BLaER1 treated with 17β-estradiol and CSF1 and Interleukin-3, amounts not matched to agents 10 nM and 100 nM (cell line): ENCODE results near the gene GABBR2.
A peak's percentile ranks its signal among the peaks of the same experiment; 100 is the strongest.
"Not testable (repeated sequence)": the region's sequence is repeated elsewhere in the genome, so short reads cannot be mapped to it uniquely, and the experiment has no call there.

ENCODE experiments used
- H3K27ac ChIP-seq, 11 experiments: shearing (Covaris generic); formaldehyde crosslinking; 2 replicates each; pipeline ENCODE4 v1.8.1; 2022
- H3K27me3 ChIP-seq, 11 experiments: shearing (Covaris generic); formaldehyde crosslinking; 2 replicates each; pipeline ENCODE4 v1.8.1; 2022
- H3K36me3 ChIP-seq, 11 experiments: shearing (Covaris generic); formaldehyde crosslinking; 2 replicates each; pipeline ENCODE4 v1.8.1; 2022
- H3K4me1 ChIP-seq, 10 experiments: shearing (Covaris generic); formaldehyde crosslinking; 2 replicates each; pipeline ENCODE4 v1.8.1; 2022
- H3K4me2 ChIP-seq, 11 experiments: shearing (Covaris generic); formaldehyde crosslinking; 2 replicates each; pipeline ENCODE4 v1.8.1; 2022
- H3K4me3 ChIP-seq, 10 experiments: shearing (Covaris generic); formaldehyde crosslinking; 2 replicates each; pipeline ENCODE4 v1.8.1; 2022
- H3K9ac ChIP-seq, 11 experiments: shearing (Covaris generic); formaldehyde crosslinking; 2 replicates each; pipeline ENCODE4 v1.8.1; 2022
- H3K9me3 ChIP-seq, 11 experiments: shearing (Covaris generic); formaldehyde crosslinking; replicated peaks in 1 of 11; 2 replicates each; pipeline ENCODE4 v1.8.1; 2022
- H4K20me1 ChIP-seq, 11 experiments: shearing (Covaris generic); formaldehyde crosslinking; 2 replicates each; pipeline ENCODE4 v1.8.1; 2022
- Cebpa-rat ChIP-seq, 11 experiments: shearing (Covaris generic); IDR thresholded peaks; 2 replicates each; pipeline ENCODE4 v1.8.1; 2022

GABBR2 gene

DNA sequence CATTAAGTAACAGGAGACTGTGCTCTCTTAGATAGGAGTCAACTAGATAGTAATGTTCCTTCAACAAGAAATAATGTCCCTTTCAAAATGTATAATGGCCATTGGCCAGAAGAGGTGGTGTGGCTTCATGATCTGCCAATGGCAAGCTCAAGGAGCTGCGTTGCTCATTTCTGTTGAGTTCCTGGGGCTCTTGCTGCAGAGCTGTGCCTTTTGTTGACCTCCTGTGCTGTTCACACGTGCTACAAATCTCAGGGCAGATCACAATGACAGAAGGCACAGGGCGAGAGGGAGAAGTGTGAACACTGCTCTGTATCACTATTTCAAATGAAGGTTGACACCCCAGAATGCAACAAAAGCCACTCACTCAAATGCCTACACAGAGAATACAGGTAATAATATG, 437.3 kb downstream of the GABBR2 start:
- no peaks in the 10 kb centered on the region for H3K36me3 ChIP-seq
- H3K9me3 ChIP-seq, result no peaks in the 10 kb centered on the region
- peaks cover 0 to 7% (median 0%) of the 10 kb centered on the region in 11 experiments; a peak in 5 of 22 replicates for H3K27me3 ChIP-seq
- peaks cover 0 to 4% (median 0%) of the 10 kb centered on the region in 10 experiments; a peak in 2 of 20 replicates for H3K4me1 ChIP-seq
- no peak for TF ChIP-seq Cebpa-rat (IDR thresholded peaks at IDR 0.05)
- H3K27ac ChIP-seq, result no peak overlapping the region
- H3K4me2 ChIP-seq, result no peak overlapping the region
- no peak overlapping the region for H3K9ac ChIP-seq
- H4K20me1 ChIP-seq, result no peaks in the 10 kb centered on the region
- H3K4me3 ChIP-seq, result no peak overlapping the region

DNA sequence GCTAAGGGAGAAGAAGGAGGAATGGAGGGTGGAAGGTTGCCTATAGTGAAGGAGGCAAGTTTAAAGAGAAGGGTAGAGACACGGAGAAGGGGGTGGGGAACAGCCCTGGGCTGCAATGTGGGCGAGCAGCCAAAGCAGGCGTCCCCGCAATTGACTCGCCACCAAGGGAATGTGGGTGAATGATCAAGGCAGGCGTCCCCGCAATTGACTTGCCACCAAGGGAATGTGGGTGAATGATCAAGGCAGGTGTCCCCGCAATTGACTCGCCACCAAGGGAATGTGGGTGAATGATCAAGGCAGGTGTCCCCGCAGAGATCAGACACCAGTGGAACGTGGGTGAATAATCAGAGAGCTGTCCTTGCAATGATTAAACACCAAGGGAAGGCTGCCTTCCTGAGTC, 438.5 kb downstream of the GABBR2 start:
- H3K4me2 ChIP-seq, result 0 out of 22 replicates have a peak overlapping the region, but pooled peaks of 2 of the 11 experiments have one; percentile 2 to 10
- not testable (repeated sequence) for H3K36me3 ChIP-seq, H3K4me1 ChIP-seq, H3K27ac ChIP-seq, H4K20me1 ChIP-seq, H3K9me3 ChIP-seq, H3K9ac ChIP-seq, H3K4me3 ChIP-seq, H3K27me3 ChIP-seq

DNA sequence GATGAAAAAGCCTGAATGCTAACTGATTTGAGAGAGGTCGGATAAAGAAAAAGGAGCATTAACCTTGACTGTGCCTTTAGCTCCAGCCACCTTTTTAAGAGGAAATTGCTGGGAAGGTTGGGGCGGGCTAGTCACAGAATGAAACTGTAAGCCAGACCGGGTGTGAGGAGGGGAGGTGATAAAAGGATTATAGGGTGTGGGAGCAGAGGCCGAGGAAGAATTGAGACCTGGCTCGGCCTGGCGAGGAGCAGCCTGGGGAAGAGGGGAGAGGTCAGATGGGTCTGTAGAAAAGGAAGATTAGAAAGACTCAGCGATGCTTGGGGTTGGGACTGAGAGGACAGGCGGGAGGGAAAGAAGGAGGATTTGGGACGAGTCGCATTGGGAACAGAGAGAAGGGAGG, 439.1 kb downstream of the GABBR2 start:
- not testable (repeated sequence) for H3K27me3 ChIP-seq, H3K4me1 ChIP-seq, H3K4me2 ChIP-seq, H3K9me3 ChIP-seq, H3K4me3 ChIP-seq, H3K36me3 ChIP-seq, H3K9ac ChIP-seq, H4K20me1 ChIP-seq, H3K27ac ChIP-seq

DNA sequence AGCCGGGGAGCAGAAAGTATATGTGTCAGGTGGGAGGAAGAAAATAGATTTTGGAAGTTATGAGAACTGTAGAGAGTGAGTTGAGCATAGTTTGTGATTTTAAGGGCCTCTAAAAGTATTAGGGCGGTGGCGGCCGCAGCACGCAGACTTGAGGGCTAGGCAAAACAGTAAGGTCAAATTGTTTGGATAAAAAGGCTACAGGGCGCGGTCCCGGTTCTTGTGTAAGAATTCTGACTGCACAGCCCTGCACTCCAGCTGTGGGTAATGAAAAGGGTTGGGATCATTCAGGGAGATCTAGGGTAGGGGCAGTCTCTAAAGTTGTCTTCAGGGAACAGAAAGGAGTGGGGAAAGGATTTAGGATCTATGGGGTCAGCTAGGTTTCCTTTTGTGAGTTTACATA, 441.2 kb downstream of the GABBR2 start:
- not testable (repeated sequence) for H3K4me2 ChIP-seq, H3K9me3 ChIP-seq, H3K27ac ChIP-seq, H3K4me1 ChIP-seq, H4K20me1 ChIP-seq, H3K4me3 ChIP-seq, H3K9ac ChIP-seq, H3K36me3 ChIP-seq, H3K27me3 ChIP-seq

DNA sequence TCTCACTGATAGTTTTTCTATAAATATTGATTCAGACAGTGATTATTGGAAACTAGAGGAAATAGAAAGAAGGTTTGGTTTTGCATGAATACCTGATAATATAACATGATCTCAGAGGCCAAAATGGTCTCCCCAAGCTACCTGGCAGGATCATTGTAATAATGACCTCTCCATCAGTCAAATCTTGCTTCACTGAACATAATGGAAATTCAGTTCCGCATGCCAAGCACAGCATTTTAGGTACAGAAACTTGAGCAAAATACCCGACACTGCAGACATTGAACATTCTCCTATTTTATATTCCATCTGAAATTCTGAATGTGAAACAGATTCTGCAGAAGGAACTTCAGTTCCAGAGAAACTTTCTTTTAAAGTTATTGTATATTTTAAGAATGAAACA, 444.2 kb downstream of the GABBR2 start:
- no peaks in the 10 kb centered on the region for H4K20me1 ChIP-seq
- H3K4me2 ChIP-seq, result no peak overlapping the region
- H3K36me3 ChIP-seq, result no peaks in the 10 kb centered on the region
- no peak overlapping the region for H3K9ac ChIP-seq
- H3K27me3 ChIP-seq, result no peaks in the 10 kb centered on the region
- H3K9me3 ChIP-seq, result no peaks in the 10 kb centered on the region
- no peak overlapping the region for H3K4me3 ChIP-seq
- H3K27ac ChIP-seq, result no peak overlapping the region
- TF ChIP-seq Cebpa-rat (IDR thresholded peaks at IDR 0.05), result no peak
- H3K4me1 ChIP-seq, result no peaks in the 10 kb centered on the region

DNA sequence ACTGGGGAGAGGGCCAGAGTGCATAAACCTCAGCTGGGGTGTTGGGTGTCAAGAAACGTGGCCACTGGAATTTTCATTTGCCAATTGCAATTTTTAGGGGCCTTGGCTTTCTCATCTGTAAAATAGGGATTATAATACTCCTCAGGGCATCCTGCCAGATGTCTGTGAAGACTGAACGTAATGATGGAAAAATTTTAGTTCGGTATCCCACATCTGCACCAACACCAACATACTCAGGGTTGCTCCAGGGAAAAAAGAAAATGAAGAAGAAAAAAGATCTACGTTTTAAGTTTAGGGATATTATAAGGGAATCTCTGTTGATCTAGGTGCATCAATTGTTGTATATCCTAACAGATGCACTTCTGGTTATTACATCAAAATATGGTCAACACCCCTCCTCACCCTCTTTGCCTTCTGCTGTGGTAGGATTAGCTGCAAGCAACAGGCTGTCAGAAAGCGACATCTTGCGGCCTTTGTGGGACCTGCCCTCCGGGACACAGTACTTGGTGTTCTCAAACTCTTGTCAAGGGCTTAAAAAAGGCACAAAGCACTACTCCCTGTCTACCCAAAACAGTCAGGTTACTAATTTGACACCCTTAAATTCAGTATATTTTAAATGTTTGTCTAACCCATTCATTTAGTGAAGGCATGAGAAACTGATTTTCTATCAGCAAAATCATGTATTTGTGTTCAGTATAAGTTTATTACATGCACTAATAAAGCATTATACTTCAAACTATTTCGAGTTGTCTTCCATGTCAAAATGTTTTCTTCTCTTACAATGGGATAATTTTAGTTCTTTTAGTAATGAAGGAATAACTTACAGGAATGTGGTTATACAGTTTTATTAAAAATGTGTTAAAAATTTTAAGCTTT, 445.0 kb downstream of the GABBR2 start:
- Histone ChIP-seq H4K20me1 (no peaks in the 10 kb centered on the region), H3K36me3 (no peaks in the 10 kb centered on the region), H3K4me3 (no peak overlapping the region), H3K27me3 (no peaks in the 10 kb centered on the region), H3K9ac (no peak overlapping the region), H3K27ac (no peak overlapping the region), H3K4me2 (no peak overlapping the region), H3K4me1 (no peaks in the 10 kb centered on the region), H3K9me3 (no peaks in the 10 kb centered on the region)
- no peak for TF ChIP-seq Cebpa-rat (IDR thresholded peaks at IDR 0.05)

DNA sequence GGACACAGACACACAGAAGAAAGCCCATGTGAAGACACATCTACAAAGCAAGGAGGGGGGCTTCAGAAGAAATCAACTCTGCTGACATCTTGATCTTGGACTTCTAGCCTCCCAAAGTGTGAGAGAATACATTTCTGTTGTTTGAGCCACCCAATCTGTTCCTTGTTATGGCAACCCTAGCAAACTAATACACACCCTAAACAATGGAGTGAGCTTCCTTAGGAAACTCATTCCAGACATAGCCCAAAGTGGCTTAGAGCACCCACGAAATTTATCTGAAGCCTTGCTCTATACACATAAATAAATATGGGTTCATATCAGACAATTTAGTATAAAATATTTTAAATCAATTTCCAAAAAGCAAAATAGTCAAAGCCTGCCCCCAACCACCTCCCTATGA, 445.7 kb downstream of the GABBR2 start:
- Histone ChIP-seq H3K4me3 (no peak overlapping the region), H3K36me3 (no peaks in the 10 kb centered on the region), H3K27ac (no peak overlapping the region), H3K9me3 (no peaks in the 10 kb centered on the region), H3K27me3 (no peaks in the 10 kb centered on the region), H3K4me2 (no peak overlapping the region), H4K20me1 (no peaks in the 10 kb centered on the region), H3K9ac (no peak overlapping the region), H3K4me1 (no peaks in the 10 kb centered on the region)
- TF ChIP-seq Cebpa-rat (IDR thresholded peaks at IDR 0.05), result no peak

DNA sequence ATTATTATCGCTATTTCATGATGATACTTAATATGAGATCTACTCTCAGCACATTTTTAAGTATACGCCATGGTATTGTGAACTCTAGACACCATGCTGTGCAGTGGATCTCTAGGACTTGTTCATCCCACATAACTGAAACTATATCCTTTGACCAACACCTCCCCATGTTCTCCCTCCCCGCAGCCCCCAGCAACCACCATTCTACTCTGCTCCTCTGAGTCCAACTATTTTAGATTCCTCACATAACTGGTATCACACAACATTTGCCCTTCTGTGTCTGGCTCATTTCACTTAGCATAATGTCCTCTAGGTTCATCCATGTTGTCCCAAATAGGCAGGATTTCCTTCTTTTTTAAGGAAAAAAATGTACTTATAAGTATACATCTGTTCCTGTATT, 446.7 kb downstream of the GABBR2 start:
- H4K20me1 ChIP-seq, result no peaks in the 10 kb centered on the region
- no peaks in the 10 kb centered on the region for H3K27me3 ChIP-seq
- no peaks in the 10 kb centered on the region for H3K36me3 ChIP-seq
- H3K4me3 ChIP-seq, result no peak overlapping the region
- H3K4me2 ChIP-seq, result no peak overlapping the region
- H3K9me3 ChIP-seq, result no peaks in the 10 kb centered on the region
- peaks cover 6 to 8% (median 7%) of the 10 kb centered on the region in 10 experiments for H3K4me1 ChIP-seq
- no peak for TF ChIP-seq Cebpa-rat (IDR thresholded peaks at IDR 0.05)
- H3K9ac ChIP-seq, result no peak overlapping the region
- no peak overlapping the region for H3K27ac ChIP-seq

DNA sequence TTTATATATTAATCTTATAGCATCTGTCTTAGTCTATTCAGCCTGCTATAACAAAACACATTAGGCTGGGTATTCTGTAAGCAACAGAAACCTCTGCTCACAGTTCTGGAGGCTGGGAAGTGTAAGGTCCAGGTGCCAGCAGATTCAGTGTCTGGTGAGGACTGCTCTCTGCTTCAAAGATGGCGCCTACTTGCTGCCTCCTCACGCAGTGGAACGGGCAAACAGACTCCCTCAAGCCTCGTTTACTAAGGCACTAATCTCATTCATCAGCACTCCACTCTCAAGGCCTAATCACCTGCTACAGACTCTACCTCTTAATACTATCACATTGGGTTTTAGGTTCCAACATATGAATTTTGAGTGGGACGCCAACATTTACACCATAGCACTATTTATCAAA, 448.1 kb downstream of the GABBR2 start:
- Histone ChIP-seq H3K4me2 (no peak overlapping the region), H3K4me1 (peaks cover 8 to 15% (median 13%) of the 10 kb centered on the region in 10 experiments), H3K9me3 (no peaks in the 10 kb centered on the region), H4K20me1 (no peaks in the 10 kb centered on the region), H3K27ac (no peak overlapping the region), H3K27me3 (no peaks in the 10 kb centered on the region), H3K4me3 (no peak overlapping the region), H3K9ac (no peak overlapping the region), H3K36me3 (no peaks in the 10 kb centered on the region)
- TF ChIP-seq Cebpa-rat (IDR thresholded peaks at IDR 0.05), result no peak

DNA sequence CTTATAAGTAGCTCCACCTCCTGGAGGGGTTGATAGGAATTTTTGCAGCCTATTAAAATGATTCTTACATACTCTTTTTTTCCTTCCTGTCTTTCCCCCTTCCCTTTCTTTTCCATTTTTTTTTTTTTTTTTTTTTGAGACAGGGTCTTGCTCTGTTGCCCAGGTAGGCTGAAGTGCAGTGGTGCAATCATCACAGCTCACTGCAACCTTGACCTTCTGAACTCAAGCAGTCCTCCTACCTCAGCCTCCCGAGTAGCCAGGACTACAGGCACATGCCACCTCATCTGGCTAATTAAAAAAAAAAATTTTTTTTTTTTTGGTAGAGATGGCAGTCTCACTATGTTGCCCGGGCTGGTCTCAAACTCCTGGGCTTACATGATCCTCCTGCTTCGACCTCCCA, 448.9 kb downstream of the GABBR2 start:
- no peaks in the 10 kb centered on the region for H4K20me1 ChIP-seq
- TF ChIP-seq Cebpa-rat (IDR thresholded peaks at IDR 0.05), result no peak

More for the DNA sequence above, 448.9 kb downstream of the GABBR2 start:
- no peak overlapping the region for H3K4me3 ChIP-seq
- H3K36me3 ChIP-seq, result no peaks in the 10 kb centered on the region
- H3K9me3 ChIP-seq, result no peaks in the 10 kb centered on the region
- H3K4me1 ChIP-seq, result peaks cover 8 to 18% (median 16%) of the 10 kb centered on the region in 10 experiments
- H3K27me3 ChIP-seq, result no peaks in the 10 kb centered on the region
- no peak overlapping the region for H3K4me2 ChIP-seq
- H3K27ac ChIP-seq, result no peak overlapping the region
- H3K9ac ChIP-seq, result no peak overlapping the region
